ENCODE results near the gene SYT15. TPM values are rescaled to one million over a fixed set of nuclear protein-coding genes. Genes with fewer than 3 reads are reported as not detected.
"Not testable (repeated sequence)": the region's sequence is repeated elsewhere in the genome, so short reads cannot be mapped to it uniquely, and the experiment has no call there.

SYT15 gene
- total RNA-seq, 1 donor from 2014 or later = 1.0 TPM

DNA sequence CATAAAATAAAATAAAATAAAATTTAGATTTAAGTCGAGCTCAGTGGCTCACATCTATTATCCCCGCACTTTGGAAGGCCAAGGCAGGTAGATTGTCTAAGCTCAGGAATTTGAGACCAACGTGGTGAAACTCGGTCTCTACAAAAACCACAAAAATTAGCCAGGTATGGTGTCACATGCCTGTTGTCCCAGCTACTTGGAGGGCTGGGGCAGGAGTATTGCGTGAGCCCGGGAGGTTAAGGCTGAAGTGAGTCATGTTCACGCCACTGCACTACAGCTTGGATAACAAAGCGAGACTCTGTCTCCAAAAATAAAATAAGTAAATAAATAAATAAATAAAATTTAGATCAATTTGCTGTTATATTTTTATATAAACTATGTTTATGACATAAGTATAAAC is 12.1 kb downstream of the SYT15 start:
- H3K27ac ChIP-seq (ENCODE audit: low read depth, low read length); H3K9ac ChIP-seq (ENCODE audit: low read depth in 1 of 3, low read length in 3 of 3); H3K4me3 ChIP-seq (ENCODE audit: low read length in 3 of 3); H3K27me3 ChIP-seq (ENCODE audit: control insufficient read depth in 3 of 3, insufficient read depth in 3 of 3, low read length in 3 of 3); H3K36me3 ChIP-seq (ENCODE audit: control insufficient read depth in 3 of 3, insufficient read depth in 3 of 3, low read length in 3 of 3); H3K4me1 ChIP-seq (ENCODE audit: control insufficient read depth in 3 of 3, insufficient read depth in 3 of 3, low read length in 3 of 3); H3K9me3 ChIP-seq (ENCODE audit: control insufficient read depth in 3 of 3, low read length in 3 of 3): not testable (repeated sequence)

DNA sequence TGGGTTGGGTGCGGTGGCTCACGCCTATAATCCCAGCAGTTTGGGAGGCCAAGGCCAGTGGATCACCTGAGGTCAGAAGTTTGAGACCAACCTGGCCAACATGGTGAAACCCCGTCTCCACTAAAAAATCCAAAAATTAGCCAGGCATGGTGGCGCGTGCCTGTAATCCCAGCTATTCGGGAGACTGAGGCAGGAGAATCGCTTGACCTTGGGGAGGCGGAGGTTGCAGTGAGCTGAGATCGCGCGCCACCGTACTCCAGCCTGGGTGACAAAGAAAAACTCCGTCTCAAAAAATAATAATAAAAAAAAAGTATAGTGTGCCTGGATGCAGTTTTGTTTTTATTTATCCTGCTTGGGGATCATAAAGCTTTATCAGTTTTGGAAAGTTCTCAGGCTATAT is 14.4 kb downstream of the SYT15 start:
- H3K36me3 ChIP-seq (ENCODE audit: control insufficient read depth in 3 of 3, insufficient read depth in 3 of 3, low read length in 3 of 3); H3K4me3 ChIP-seq (ENCODE audit: low read length in 3 of 3): not testable (repeated sequence)

DNA sequence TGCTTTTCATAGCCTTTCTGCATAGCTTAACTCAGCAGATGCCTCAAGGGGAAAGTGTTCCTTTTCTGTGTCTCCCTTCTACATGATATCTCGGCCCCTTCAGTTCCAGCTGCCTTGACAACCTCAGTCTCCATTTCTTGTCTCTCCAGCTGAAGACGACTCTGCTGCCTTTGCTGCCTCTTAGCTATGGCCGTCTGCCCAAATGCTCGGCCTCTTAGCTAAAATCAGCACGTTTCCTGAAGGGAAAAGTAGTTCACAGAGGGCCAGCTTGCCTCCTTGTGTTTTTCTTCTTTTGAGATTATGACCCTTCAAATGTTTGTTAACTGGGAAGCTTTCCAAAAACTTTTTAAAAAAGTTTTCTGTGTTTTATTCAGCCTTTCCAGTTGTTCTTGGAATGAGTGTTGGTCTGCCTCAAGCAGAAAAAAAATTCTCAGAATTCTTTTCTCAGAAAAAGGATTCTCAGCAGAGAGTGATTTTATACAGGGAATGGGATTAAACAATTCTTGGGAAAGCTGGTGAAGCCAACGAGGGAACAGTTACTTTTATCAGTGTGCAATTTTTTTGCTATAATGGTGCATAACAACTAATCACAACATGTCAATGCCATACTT is 15.6 kb downstream of the SYT15 start:
- not testable (repeated sequence) for H3K27ac ChIP-seq (ENCODE audit: low read depth, low read length); H3K27me3 ChIP-seq (ENCODE audit: control insufficient read depth in 3 of 3, insufficient read depth in 3 of 3, low read length in 3 of 3); H3K9ac ChIP-seq (ENCODE audit: low read depth in 1 of 3, low read length in 3 of 3); H3K4me1 ChIP-seq (ENCODE audit: control insufficient read depth in 3 of 3, insufficient read depth in 3 of 3, low read length in 3 of 3); H3K4me3 ChIP-seq (ENCODE audit: low read length in 3 of 3); H3K36me3 ChIP-seq (ENCODE audit: control insufficient read depth in 3 of 3, insufficient read depth in 3 of 3, low read length in 3 of 3); H3K9me3 ChIP-seq (ENCODE audit: control insufficient read depth in 3 of 3, low read length in 3 of 3)

More for the DNA sequence above, 14.4 kb downstream of the SYT15 start:
- H3K9ac ChIP-seq (ENCODE audit: low read depth in 1 of 3, low read length in 3 of 3); H3K27ac ChIP-seq (ENCODE audit: low read depth, low read length); H3K9me3 ChIP-seq (ENCODE audit: control insufficient read depth in 3 of 3, low read length in 3 of 3); H3K4me1 ChIP-seq (ENCODE audit: control insufficient read depth in 3 of 3, insufficient read depth in 3 of 3, low read length in 3 of 3); H3K27me3 ChIP-seq (ENCODE audit: control insufficient read depth in 3 of 3, insufficient read depth in 3 of 3, low read length in 3 of 3): not testable (repeated sequence)

DNA sequence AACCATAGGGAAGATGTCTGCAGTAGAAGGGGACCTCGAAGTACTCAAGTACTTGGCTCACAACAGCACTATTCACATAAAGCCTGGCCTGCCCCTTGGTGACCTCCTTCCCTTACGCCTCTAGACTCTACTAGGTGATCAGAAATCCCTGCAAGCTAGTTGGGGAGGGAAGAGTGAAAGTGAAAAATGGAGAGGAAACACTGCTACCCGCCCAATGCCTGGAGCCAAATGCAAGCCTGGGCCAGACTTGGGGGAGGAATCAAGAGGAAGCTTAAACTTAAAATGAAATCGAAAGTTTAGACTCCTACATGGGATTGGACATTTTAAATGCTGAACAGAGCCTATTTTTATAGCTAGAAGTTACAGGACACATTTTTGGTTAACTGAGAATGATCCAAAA is 17.6 kb downstream of the SYT15 start:
- H3K36me3 ChIP-seq (ENCODE audit: control insufficient read depth in 3 of 3, insufficient read depth in 3 of 3, low read length in 3 of 3); H3K27ac ChIP-seq (ENCODE audit: low read depth, low read length); H3K9ac ChIP-seq (ENCODE audit: low read depth in 1 of 3, low read length in 3 of 3); H3K9me3 ChIP-seq (ENCODE audit: control insufficient read depth in 3 of 3, low read length in 3 of 3); H3K4me1 ChIP-seq (ENCODE audit: control insufficient read depth in 3 of 3, insufficient read depth in 3 of 3, low read length in 3 of 3); H3K27me3 ChIP-seq (ENCODE audit: control insufficient read depth in 3 of 3, insufficient read depth in 3 of 3, low read length in 3 of 3): not testable (repeated sequence)
- peak overlapping the region in 1 of 3 donors; percentile 23 for H3K4me3 ChIP-seq (ENCODE audit: low read length in 3 of 3)

DNA sequence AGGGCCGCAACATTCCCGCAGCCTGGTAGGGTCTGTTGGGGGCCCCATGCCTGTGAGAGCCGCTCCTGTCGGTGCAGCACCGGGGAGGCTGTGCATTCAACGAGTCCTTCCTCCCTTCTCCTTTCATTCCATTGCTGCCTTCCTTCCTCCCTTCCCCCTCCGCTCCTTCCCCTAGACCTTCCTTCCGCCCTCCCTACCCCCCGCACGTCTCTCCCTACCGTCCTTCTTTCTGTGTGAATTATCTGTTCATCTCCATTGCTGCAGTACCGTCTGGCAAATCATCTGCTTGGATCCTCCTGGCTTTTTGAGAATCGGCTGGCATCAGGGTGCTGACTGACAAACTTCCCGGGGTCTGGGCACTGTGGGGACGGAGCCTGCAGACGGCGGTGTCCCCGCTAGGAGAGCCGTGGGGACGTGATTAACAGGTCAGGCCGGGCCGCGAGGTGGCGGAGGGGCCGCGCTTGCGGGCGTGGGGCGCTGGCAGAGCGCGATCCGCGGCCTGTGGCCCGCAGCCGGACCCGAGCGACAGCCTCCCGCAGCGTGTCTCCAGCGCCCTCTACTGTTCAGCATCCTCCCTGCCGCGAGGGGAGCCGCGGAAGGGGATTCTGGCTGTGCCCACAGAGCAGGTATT is 18.8 kb downstream of the SYT15 start:
- H3K36me3 ChIP-seq (ENCODE audit: control insufficient read depth in 3 of 3, insufficient read depth in 3 of 3, low read length in 3 of 3); H3K9me3 ChIP-seq (ENCODE audit: control insufficient read depth in 3 of 3, low read length in 3 of 3); H3K27ac ChIP-seq (ENCODE audit: low read depth, low read length); H3K9ac ChIP-seq (ENCODE audit: low read depth in 1 of 3, low read length in 3 of 3); H3K4me1 ChIP-seq (ENCODE audit: control insufficient read depth in 3 of 3, insufficient read depth in 3 of 3, low read length in 3 of 3); H3K4me3 ChIP-seq (ENCODE audit: low read length in 3 of 3); H3K27me3 ChIP-seq (ENCODE audit: control insufficient read depth in 3 of 3, insufficient read depth in 3 of 3, low read length in 3 of 3): not testable (repeated sequence)

- H3K9me3 ChIP-seq (ENCODE audit: control insufficient read depth in 3 of 3, low read length in 3 of 3); H3K27ac ChIP-seq (ENCODE audit: low read depth, low read length); H3K27me3 ChIP-seq (ENCODE audit: control insufficient read depth in 3 of 3, insufficient read depth in 3 of 3, low read length in 3 of 3); H3K4me3 ChIP-seq (ENCODE audit: low read length in 3 of 3); H3K9ac ChIP-seq (ENCODE audit: low read depth in 1 of 3, low read length in 3 of 3); H3K36me3 ChIP-seq (ENCODE audit: control insufficient read depth in 3 of 3, insufficient read depth in 3 of 3, low read length in 3 of 3); H3K4me1 ChIP-seq (ENCODE audit: control insufficient read depth in 3 of 3, insufficient read depth in 3 of 3, low read length in 3 of 3): not testable (repeated sequence)
Observed at GRCh38 chr10:46600516-46600915, 21.6 kb downstream of the SYT15 start.

- not testable (repeated sequence) for H3K9ac ChIP-seq (ENCODE audit: low read depth in 1 of 3, low read length in 3 of 3); H3K27me3 ChIP-seq (ENCODE audit: control insufficient read depth in 3 of 3, insufficient read depth in 3 of 3, low read length in 3 of 3); H3K36me3 ChIP-seq (ENCODE audit: control insufficient read depth in 3 of 3, insufficient read depth in 3 of 3, low read length in 3 of 3); H3K4me3 ChIP-seq (ENCODE audit: low read length in 3 of 3); H3K9me3 ChIP-seq (ENCODE audit: control insufficient read depth in 3 of 3, low read length in 3 of 3); H3K27ac ChIP-seq (ENCODE audit: low read depth, low read length); H3K4me1 ChIP-seq (ENCODE audit: control insufficient read depth in 3 of 3, insufficient read depth in 3 of 3, low read length in 3 of 3)
Observed at GRCh38 chr10:46615540-46615939, 36.6 kb downstream of the SYT15 start.

- H3K27me3 ChIP-seq (ENCODE audit: control insufficient read depth in 3 of 3, insufficient read depth in 3 of 3, low read length in 3 of 3); H3K36me3 ChIP-seq (ENCODE audit: control insufficient read depth in 3 of 3, insufficient read depth in 3 of 3, low read length in 3 of 3); H3K27ac ChIP-seq (ENCODE audit: low read depth, low read length); H3K9ac ChIP-seq (ENCODE audit: low read depth in 1 of 3, low read length in 3 of 3); H3K4me1 ChIP-seq (ENCODE audit: control insufficient read depth in 3 of 3, insufficient read depth in 3 of 3, low read length in 3 of 3); H3K4me3 ChIP-seq (ENCODE audit: low read length in 3 of 3); H3K9me3 ChIP-seq (ENCODE audit: control insufficient read depth in 3 of 3, low read length in 3 of 3): not testable (repeated sequence)
Observed at GRCh38 chr10:46616227-46616626, 37.3 kb downstream of the SYT15 start.

DNA sequence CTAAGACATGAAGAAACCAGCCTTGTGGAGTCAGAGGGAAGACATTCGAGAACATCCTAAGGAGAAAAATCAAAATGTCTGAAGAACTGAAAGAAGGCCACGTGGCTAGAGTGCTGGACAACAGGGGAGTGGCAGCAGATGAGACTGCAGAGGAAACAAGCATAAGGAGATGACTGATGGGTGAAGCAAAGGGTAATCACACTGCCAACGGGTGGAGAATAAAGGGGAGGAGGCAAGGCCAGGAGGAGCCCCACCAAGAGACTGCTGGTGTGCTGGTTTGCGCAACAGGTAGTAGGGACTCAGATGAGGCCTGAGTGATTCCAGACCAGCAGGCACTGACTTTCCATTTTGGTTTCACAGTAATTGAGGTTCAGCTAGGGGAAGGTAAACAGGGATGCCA is 38.2 kb downstream of the SYT15 start:
- H3K36me3 ChIP-seq (ENCODE audit: control insufficient read depth in 3 of 3, insufficient read depth in 3 of 3, low read length in 3 of 3); H3K9me3 ChIP-seq (ENCODE audit: control insufficient read depth in 3 of 3, low read length in 3 of 3); H3K27ac ChIP-seq (ENCODE audit: low read depth, low read length); H3K4me1 ChIP-seq (ENCODE audit: control insufficient read depth in 3 of 3, insufficient read depth in 3 of 3, low read length in 3 of 3); H3K4me3 ChIP-seq (ENCODE audit: low read length in 3 of 3); H3K9ac ChIP-seq (ENCODE audit: low read depth in 1 of 3, low read length in 3 of 3); H3K27me3 ChIP-seq (ENCODE audit: control insufficient read depth in 3 of 3, insufficient read depth in 3 of 3, low read length in 3 of 3): not testable (repeated sequence)

DNA sequence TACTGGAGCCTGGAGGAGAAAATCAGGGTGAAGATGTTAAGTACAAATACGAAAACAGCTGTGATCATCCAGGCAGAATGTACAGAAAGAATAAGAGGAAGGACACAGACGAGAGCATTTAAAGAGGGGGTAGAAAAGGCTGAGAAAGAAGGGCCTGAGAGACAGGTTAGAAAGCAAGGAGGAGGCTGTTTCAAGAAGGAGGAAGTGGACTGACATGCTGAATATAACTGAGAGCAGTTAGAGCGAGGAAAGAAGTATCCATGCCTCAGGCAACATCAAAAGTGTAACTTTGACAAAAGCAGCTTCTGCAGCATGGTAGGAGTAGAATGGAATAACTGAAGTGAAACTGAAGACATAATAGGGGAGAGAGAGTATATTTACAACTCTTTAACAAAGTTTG is 39.0 kb downstream of the SYT15 start:
- not testable (repeated sequence) for H3K9me3 ChIP-seq (ENCODE audit: control insufficient read depth in 3 of 3, low read length in 3 of 3); H3K36me3 ChIP-seq (ENCODE audit: control insufficient read depth in 3 of 3, insufficient read depth in 3 of 3, low read length in 3 of 3); H3K27me3 ChIP-seq (ENCODE audit: control insufficient read depth in 3 of 3, insufficient read depth in 3 of 3, low read length in 3 of 3)

More for the DNA sequence above, 39.0 kb downstream of the SYT15 start:
- not testable (repeated sequence) for H3K4me3 ChIP-seq (ENCODE audit: low read length in 3 of 3); H3K27ac ChIP-seq (ENCODE audit: low read depth, low read length); H3K4me1 ChIP-seq (ENCODE audit: control insufficient read depth in 3 of 3, insufficient read depth in 3 of 3, low read length in 3 of 3); H3K9ac ChIP-seq (ENCODE audit: low read depth in 1 of 3, low read length in 3 of 3)

Measured in skeletal muscle tissue (tissue), 4 donors.